HG03469 (cell line): ENCODE measurements around the gene RALGAPA1.
"Not testable (repeated sequence)": the region's sequence is repeated elsewhere in the genome, so short reads cannot be mapped to it uniquely, and the experiment has no call there.

ENCODE experiments used
- ATAC-seq: cut with Tn5 transposase; IDR thresholded peaks from one replicate; pipeline ENCODE4 v1.9.1; 2021; ENCODE audit warnings: mild to moderate bottlenecking, moderate library complexity, moderate number of reproducible peaks; ENCODE audit not compliant: unreplicated experiment

RALGAPA1 gene

DNA sequence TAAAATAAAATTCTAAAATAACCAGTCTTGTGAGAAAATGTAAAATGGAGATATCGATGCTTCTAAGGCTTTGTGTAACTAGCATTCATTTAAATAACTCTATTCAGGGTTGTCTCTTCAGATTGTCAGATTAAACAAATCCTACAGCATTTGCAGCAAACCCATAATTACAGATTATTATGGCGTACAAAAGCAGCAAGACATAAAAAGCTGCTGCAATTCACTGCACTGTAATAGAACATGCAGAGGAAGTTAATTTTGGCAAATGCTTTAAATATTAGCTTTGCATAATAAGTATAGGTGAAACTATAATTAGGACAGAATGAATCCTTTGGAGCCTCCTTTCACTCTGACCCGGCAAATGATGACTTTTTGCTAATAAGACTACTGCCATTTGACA is 176.8 kb downstream of the RALGAPA1 start:
- ATAC-seq, result no peak

DNA sequence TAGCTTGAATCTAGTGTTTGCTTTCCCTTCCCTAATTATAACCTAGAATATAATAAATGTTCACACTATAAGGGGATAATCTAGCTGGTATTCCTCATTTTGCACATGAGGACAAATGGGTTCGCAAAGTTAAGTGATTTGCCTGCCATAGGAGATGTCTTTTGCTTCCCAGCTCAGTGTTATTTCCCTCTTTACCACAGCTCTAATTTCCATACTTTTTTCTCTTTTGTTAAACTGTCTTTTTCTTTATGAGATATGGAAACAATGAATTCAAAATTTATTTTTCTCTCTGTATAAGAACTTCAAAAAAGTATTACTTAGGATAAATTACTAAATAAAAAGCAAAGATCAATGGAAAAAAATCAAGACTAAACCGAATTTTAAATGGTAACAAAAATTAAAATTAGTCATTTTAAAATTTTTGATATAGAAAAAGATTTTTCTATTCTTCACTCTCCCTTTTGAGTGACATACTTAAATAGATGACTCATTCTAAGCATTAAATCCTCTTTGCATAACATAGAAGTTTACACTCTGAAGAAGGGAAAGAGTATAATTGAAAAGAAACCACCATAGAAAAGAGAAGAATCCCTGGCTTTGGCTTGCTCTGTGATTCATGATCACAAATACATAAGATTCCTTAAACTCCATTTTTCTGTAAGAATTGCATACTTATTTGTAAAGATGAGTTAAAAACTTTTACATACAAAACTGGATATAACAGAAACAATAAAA is 177.9 kb downstream of the RALGAPA1 start:
- ATAC-seq, result no peak

DNA sequence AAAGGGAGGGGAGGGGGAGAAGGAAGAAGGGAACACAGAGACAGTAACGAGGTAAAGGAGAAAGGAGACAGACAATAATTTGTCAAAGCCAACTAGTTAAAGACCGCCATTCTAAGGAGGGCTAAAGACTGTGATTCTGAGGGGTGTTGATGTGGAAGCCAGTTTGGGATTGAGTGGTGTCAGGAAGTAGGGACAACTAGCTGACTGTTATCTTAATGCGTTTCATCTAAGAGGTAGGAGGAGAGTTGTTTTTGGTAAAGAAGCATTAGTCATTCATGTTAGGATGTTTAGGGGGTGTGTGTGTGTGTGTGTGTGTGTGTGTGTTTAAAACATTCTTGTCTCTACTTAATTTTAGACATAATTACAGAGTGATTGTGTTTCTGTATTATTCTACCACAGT is 180.1 kb downstream of the RALGAPA1 start:
- no peak for ATAC-seq

DNA sequence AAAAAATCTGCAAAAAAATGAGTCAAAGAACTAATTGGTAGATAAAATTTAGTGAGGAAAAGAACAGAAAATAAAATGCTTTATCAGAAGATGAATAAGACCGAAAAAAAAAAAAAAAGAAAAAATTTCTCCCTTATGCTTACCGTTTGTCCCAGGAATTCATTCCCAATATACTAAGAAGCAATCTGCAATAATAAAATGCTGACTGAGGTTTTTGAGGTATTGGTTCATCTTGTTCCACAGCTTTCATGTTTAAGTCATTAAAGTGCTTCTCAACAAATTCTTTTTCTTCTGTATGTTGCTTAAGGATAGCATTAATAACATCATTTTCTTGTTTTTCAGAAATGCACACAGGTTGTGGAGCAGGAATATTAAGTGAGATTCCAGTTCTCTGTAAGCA is 182.1 kb downstream of the RALGAPA1 start:
- ATAC-seq, result not testable (repeated sequence)

DNA sequence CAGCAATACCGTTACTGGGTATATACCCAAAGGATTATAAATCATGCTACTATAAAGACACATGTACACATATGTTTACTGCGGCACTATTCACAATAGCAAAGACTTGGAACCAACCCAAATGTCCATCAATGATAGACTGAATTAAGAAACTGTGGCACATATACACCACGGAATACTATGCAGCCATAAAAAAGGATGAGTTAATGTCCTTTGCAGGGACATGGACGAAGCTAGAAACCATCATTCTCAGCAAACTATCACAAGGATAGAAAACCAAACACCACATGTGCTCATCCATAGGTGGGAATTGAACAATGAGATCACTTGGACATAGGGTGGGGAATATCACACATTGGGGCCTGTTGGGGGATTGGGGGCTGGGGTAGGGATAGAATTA is 187.1 kb downstream of the RALGAPA1 start:
- not testable (repeated sequence) for ATAC-seq

DNA sequence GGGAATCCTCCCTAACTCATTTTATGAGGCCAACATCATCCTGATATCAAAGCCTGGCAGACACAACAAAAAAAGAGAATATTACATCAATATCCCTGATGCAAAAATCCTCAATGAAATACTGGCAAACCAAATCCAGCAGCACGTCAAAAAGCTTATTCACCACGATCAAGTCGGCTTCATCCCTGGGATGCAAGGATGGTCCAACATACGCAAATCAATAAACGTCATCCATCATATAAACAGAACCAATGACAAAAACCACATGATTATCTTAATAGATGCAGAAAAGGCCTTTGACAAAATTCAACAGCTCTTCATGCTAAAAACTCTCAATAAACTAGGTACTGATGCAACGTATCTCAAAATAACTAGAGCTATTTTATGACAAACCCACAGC is 189.1 kb downstream of the RALGAPA1 start:
- ATAC-seq, result not testable (repeated sequence)

DNA sequence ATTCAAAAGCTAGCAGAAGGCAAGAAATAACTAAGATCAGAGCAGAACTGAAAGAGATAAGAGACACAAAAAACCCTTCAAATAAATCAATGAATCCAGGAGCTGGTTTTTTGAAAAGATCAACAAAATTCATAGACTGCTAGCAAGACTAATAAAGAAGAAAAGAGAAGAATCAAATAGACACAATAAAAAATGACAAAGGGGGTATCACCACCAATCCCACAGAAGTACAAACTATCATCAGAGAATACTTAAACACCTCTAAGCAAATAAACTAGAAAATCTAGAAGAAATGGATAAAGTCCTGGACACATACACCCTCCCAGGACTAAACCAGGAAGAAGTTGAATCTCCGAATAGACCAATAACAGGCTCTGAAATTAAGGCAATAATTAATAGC is 189.6 kb downstream of the RALGAPA1 start:
- ATAC-seq, result not testable (repeated sequence)

DNA sequence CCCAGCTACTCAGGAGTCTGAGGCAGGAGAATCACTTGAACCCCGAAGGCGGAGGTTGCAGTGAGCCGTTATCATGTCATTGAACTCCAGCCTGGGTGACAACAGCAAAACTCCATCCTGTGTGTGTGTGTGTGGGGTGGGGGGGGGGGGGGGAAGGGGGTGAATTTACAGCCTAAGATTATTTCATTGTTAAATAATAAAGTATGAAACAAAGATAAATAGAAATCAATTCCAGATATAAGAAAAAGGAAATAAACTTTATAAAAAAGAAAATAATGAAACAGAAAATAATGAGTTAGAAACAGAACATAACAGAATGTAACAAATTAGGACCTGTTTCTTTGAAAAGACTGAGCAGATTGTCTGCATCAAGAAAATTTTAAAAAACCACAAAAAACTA is 191.6 kb downstream of the RALGAPA1 start:
- no peak for ATAC-seq

DNA sequence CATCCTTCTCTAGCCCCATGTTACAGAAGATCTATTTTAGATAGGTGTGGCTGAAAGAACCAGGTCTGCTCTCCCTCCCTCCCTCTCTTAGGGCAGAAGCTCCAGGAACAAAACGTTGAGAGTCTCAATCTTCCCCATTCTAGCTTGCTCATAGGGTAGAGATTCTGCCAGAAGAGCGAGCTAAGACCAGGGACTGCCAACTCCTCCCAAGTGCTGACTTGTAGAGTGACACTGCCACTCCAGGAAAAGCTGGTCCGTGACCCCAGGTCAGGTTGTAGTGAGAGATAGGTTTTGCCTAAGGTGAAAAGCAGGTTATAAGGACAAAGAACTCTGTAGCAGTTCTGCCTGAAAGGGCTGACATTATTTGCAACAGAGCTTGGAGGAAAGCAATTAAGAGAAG is 201.7 kb downstream of the RALGAPA1 start:
- no peak for ATAC-seq

DNA sequence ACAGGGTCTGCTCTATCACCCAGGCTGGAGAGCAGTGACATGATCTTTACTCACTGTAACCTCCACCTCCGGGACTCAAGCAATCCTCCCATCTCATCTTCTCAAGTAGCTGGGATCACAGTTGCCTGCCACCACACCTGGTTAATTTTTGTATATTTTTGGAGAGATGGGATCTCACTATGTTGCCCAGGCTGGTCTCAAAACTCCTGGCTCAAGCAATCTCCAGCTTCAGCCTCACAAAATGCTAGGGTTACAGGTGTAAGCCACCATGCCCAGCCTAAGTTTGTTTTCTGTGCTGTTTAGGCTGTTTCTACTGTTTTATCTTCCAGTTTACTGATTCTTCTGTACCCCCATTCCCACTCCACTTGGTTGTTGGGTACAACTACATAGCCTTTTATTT is 208.8 kb downstream of the RALGAPA1 start:
- no peak for ATAC-seq

DNA sequence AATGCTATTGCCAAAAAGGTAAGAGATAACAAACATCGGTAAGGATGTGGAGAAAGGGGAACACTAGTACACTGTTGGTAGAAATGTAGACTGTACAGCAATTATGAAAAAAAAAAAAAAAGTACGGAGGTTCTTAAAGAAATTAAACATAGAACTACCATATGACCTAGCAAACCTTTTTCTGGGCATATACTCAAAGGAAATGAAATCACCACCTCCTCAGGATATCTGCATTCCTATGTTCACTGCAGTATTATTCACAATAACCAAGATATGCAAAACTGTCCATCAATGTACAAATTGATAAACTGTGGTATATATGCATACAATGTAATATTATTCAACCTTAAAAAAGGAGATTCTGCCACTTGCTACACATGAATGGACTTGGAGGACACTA is 214.5 kb downstream of the RALGAPA1 start:
- no peak for ATAC-seq

DNA sequence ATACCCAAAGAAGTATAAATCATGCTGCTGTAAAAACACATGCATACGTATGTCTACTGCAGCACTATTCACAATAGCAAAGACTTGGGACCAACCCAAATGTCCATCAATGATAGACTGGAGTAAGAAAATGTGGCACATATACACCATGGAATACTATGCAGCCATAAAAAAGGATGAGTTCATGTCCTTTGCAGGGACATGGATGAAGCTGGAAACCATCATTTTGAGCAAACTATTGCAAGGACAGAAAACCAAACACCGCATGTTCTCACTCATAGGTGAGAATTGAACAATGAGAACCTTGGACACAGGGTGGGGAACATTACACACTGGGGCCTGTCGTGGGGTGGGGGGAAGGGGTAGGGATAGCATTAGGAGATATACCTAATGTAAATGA is 221.7 kb downstream of the RALGAPA1 start:
- not testable (repeated sequence) for ATAC-seq

DNA sequence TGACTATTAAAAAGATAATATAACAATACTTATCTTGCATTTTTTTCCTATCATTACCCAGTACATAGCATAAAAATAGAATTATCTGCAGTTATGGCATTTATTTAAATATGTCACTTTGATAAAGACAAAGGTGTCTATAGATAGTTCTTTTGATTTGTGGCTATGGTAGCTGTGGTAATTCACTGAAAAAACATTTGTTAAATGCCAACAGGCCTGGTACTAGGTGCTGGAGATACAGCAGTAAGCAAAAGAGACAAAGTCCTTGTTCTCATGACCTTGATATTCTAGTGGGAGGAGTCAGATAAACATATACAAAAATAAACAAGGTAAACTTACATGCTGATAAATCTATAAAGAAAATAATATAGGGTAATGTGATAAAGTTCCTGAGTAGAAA is 230.5 kb downstream of the RALGAPA1 start:
- no peak for ATAC-seq

DNA sequence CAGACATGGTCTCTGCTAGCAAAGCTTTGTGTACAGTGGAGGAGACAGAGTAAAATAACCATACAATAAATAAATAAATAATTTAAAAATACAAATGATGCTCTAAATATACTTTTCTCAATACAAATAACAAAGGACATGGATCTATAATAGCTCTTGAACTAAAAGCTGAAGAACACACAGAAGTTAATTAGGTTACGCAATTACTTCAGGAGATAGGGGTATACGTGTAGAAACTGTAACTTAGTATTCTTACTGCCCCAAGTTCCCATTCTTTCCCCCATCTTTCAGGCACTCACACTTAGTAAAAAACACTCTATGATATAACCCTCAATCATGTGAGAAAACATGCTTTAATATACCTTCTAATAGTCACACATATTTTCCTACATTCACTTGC is 231.0 kb downstream of the RALGAPA1 start:
- no peak for ATAC-seq

DNA sequence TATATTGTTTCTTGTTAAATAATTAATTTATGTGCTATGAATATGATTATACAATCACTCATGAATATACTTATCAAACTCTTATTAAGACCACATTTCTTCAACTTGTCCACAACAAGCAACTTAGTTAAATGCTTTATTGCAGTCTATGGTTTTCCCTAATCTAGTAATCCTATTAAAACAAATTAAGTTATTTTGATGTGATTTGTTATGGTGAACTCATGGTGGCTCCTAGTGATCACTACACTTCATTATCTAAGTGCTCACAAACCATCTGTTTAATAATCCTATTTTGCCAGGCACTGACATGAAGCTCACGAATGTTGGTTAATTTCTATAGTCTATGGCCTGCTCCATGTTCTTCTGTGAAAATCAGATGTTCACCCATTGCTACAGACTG is 232.2 kb downstream of the RALGAPA1 start:
- ATAC-seq, result no peak

DNA sequence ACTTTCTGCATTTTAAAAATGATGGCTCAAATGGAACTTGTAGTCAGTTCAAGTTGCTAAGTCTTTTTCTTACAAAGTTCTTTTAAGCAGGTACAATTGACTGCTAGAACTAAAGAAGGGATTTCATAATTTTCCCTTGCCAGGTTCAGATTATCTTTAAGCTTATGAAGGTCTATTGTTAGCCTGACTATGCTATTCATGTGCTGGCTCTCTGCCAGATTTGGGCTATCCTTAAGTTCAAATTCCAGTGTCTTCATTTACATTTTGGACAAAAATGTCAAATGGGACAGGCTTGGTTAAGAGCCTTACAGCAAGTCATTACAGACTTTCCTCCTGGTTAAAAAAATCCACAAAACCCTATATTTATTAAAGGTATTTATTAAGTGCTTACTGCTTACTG is 232.8 kb downstream of the RALGAPA1 start:
- no peak for ATAC-seq

DNA sequence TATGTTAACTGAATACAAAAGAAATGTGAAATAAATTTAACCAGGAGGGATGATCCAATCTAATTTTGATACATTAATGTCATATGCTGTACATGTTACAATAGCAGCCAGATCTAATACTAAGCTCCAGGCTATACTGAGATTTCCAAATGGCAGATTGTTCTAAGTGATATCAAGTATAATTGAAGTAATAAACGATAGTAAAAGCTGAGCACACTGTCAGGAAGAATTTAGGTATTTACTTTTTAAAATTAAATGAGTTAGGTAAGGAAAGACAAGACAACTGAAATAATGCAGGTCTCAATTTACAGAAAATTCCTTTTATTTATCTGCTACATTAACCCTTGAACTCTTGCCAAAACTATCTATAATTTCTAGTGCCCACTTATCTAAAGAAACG is 235.2 kb downstream of the RALGAPA1 start:
- ATAC-seq, result no peak

DNA sequence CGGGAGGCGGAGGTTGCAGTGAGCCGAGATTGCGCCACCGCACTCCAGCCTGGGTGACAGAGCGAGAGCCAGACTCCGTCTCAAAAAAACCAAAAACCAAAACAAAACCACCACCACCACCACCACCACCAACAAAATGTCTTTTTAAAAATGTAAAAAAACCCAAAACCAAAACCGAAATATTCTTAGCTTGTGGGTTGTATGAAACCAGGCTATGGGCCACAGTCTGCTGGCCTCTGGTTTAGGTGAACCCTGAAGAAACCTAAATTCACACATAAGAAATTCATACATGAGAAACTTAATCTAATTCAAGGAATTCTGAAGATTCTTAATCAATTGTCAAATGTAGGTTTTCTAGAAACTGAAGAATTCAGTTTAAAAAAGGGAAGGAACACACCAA is 237.5 kb downstream of the RALGAPA1 start:
- ATAC-seq, result no peak

DNA sequence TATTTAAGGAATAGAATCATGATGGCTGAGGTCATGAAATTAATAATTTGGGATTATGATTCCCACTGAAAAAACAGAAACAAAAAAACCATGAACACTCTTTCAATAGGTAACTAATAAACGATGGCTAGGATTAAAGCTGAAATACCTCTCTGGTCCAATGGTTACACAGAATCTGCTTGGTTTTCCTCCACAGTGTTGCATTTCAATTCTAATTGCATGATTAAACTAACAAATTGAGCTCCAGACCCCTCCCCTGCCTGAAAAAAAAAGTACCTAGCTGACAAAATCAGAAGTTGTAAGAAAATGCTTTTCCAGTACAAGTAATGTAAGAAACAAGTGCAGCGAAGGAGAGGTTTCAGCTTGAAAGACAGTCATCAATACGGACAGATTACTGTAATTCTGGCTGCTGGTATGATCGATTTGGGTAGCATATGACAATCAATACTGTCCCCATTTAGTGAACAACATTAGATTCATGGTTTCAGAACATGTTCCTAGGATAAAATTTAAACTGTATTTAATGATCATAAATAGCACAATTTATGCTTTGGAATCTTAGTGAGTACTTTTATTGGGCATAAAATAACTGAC is 243.1 kb downstream of the RALGAPA1 start:
- ATAC-seq, result no peak

DNA sequence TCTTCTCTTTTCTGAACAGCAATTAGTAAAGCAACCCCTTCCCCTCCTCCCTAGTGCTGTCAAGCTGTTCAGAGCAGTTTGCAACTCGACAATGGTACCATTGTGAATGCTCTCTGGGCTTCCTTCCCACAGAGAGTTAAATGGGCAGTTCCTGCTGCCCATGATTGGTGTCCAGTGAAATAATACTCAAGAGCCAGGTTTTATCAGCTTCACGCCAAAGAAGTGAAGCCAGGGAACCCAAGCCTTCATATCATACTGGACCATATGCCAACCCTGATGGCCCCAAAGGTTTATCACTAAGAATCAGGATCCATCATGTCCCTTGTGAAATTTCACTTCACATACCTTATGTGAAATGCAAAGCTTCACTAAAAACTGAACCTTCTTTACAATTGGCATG is 250.4 kb downstream of the RALGAPA1 start:
- no peak for ATAC-seq

DNA sequence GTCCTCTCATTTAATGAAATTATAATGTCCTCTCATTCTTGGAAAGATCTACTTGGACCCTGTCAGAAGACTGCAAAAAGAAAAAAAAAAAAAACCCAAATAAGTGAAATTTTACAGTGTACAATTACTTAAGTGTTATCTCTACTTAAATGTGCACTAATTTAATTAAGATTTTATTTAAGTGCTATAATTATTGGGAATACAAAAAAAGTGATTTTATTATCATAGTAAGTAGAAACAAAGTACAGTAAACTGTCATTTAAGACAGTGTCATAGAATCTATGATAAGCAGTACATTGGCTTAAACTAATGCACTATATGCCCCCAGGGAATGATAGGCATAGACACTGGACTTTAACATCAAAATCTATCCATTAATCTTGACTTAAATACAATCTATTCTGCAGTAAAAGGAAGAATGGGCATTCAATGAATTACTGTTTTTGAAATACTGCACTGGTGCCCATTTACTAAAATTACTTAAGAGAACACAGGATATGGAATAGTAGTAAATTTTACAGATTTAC is 251.8 kb downstream of the RALGAPA1 start:
- no peak for ATAC-seq

DNA sequence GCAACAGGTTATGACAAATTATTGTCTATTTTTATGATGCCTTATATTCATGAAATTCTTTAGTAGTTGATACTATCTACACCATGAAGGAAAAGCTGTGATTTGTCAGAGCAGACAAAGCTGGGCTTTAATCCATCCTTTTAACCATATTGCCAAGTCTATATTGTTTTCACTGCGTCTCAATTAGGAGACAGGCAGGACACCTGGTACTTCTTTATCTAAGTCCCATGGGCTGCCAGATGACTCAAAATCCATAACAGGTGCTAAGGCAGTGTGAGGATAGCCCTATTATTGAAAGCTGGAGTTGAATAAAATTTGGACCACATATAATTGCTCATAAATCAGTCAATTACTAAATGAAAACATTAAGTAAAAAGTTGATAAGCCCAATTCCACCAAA is 252.5 kb downstream of the RALGAPA1 start:
- ATAC-seq, result no peak

DNA sequence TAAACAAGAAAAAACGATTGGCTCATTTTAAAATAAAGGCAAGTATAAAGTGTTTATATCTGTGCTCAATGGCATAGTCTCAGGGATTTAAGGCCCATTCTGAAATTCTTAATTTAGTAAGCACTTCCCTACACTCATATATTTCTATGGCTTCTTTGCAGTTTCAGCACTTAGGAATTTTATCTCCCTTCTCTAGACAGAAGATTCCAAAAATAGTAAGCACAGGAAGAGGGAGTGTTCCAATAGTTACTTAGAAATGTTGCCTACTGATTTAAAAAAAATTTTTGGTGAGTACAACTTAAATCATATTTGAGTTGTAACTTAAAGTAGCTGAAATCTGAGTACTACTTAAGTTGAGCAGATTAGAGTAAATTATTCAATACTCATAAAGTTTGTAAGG is 255.3 kb downstream of the RALGAPA1 start:
- no peak for ATAC-seq
